Measurements from ENCODE around the gene TAF9. TPM values are rescaled to one million over a fixed set of nuclear protein-coding genes. Genes with fewer than 3 reads are reported as not detected.
"Not testable (repeated sequence)": the region's sequence is repeated elsewhere in the genome, so short reads cannot be mapped to it uniquely, and the experiment has no call there.

The TAF9 gene
- polyA plus RNA-seq (ENCODE audit: insufficient read length in 4 of 4) = 10 to 100 TPM; 50.9 to 63.5 (median 59.7) TPM

- peak; percentile 86 to 98 (median 89) for DNase-seq (ENCODE audit: low read depth in 4 of 4, low spot score in 3 of 4)
These were observed at the start of gene TAF9, which contains the start of the genes AK6 and RAD17 for GRCh38 chr5:69369340-69370121. Gene TAF9 (minus strand): TSS chr5:69369520. CDS start chr5:69365737, 3,783 bp downstream. Gene AK6 (minus strand): TSS chr5:69369520. CDS start chr5:69369490, 30 bp downstream. Gene RAD17 (plus strand): TSS chr5:69369818. CDS start chr5:69372209, 2,391 bp downstream.

- no peak for DNase-seq (ENCODE audit: low read depth in 4 of 4, low spot score in 3 of 4)
These were observed 49.2 kb upstream of the TAF9 start for GRCh38 chr5:69418554-69418953.

- DNase-seq (ENCODE audit: low read depth in 4 of 4, low spot score in 3 of 4) = no peak
These were observed 47.4 kb upstream of the TAF9 start for GRCh38 chr5:69416699-69417098.

- no peak for DNase-seq (ENCODE audit: low read depth in 4 of 4, low spot score in 3 of 4)
These were observed 46.9 kb upstream of the TAF9 start for GRCh38 chr5:69416180-69416579.

- DNase-seq (ENCODE audit: low read depth in 4 of 4, low spot score in 3 of 4) = peak in 2 of 4 donors; percentile 13 to 20
These were observed 46.3 kb upstream of the TAF9 start for GRCh38 chr5:69415584-69415958.

- DNase-seq (ENCODE audit: low read depth in 4 of 4, low spot score in 3 of 4) = peak; percentile 53 to 76 (median 65)
These were observed 45.7 kb upstream of the TAF9 start, which contains the start of gene MARVELD2 for GRCh38 chr5:69414885-69415583. Gene MARVELD2 (plus strand): TSS chr5:69415116. CDS start chr5:69419386, 4,270 bp downstream.

GRCh38 chr5:69404659-69405330, 35.5 kb upstream of the TAF9 start:
- DNase-seq (ENCODE audit: low read depth in 4 of 4, low spot score in 3 of 4) = no peak

GRCh38 chr5:69378376-69378775, 9.1 kb upstream of the TAF9 start:
- no peak for DNase-seq (ENCODE audit: low read depth in 4 of 4, low spot score in 3 of 4)

GRCh38 chr5:69374911-69375446, 5.7 kb upstream of the TAF9 start:
- no peak for DNase-seq (ENCODE audit: low read depth in 4 of 4, low spot score in 3 of 4)

- no peak for DNase-seq (ENCODE audit: low read depth in 4 of 4, low spot score in 3 of 4)
These were observed 3.1 kb upstream of the TAF9 start for GRCh38 chr5:69372394-69372793.

- DNase-seq (ENCODE audit: low read depth in 4 of 4, low spot score in 3 of 4) = not testable (repeated sequence)
These were observed 1.0 kb upstream of the TAF9 start for GRCh38 chr5:69370335-69370734.

- DNase-seq (ENCODE audit: low read depth in 4 of 4, low spot score in 3 of 4) = peak in 3 of 4 donors; percentile 23 to 28 (median 23)
These were observed 621 bp downstream of the TAF9 start for GRCh38 chr5:69368458-69369339.

GRCh38 chr5:69367697-69368279, 1.5 kb downstream of the TAF9 start:
- DNase-seq (ENCODE audit: low read depth in 4 of 4, low spot score in 3 of 4) = no peak

GRCh38 chr5:69364850-69365249, 4.5 kb downstream of the TAF9 start:
- DNase-seq (ENCODE audit: low read depth in 4 of 4, low spot score in 3 of 4) = no peak

GRCh38 chr5:69364414-69364813, 4.9 kb downstream of the TAF9 start:
- no peak for DNase-seq (ENCODE audit: low read depth in 4 of 4, low spot score in 3 of 4)

GRCh38 chr5:69360442-69360841, 8.9 kb downstream of the TAF9 start:
- DNase-seq (ENCODE audit: low read depth in 4 of 4, low spot score in 3 of 4) = no peak

- DNase-seq (ENCODE audit: low read depth in 4 of 4, low spot score in 3 of 4) = no peak
These were observed 9.6 kb downstream of the TAF9 start for GRCh38 chr5:69359699-69360098.

GRCh38 chr5:69350664-69351063, 18.7 kb downstream of the TAF9 start:
- no peak for DNase-seq (ENCODE audit: low read depth in 4 of 4, low spot score in 3 of 4)

- no peak for DNase-seq (ENCODE audit: low read depth in 4 of 4, low spot score in 3 of 4)
These were observed 26.2 kb downstream of the TAF9 start for GRCh38 chr5:69343083-69343482.

All from right renal pelvis (tissue), 4 donors.